Activated CD4-positive, alpha-beta T cell treated with anti-CD3 and anti-CD28 coated beads for 24 hours (primary cell): Measurements from ENCODE around the gene RP9.
A peak's percentile ranks its signal among the peaks of the same experiment; 100 is the strongest.

Experiments used
- DNase-seq, 2 donors: peaks; one replicate each; pipeline ENCODE4 v3.0.0-alpha.2; 2020; ENCODE audit warnings: low read depth in 2 of 2

Gene RP9, protein sequence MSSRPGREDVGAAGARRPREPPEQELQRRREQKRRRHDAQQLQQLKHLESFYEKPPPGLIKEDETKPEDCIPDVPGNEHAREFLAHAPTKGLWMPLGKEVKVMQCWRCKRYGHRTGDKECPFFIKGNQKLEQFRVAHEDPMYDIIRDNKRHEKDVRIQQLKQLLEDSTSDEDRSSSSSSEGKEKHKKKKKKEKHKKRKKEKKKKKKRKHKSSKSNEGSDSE

DNA sequence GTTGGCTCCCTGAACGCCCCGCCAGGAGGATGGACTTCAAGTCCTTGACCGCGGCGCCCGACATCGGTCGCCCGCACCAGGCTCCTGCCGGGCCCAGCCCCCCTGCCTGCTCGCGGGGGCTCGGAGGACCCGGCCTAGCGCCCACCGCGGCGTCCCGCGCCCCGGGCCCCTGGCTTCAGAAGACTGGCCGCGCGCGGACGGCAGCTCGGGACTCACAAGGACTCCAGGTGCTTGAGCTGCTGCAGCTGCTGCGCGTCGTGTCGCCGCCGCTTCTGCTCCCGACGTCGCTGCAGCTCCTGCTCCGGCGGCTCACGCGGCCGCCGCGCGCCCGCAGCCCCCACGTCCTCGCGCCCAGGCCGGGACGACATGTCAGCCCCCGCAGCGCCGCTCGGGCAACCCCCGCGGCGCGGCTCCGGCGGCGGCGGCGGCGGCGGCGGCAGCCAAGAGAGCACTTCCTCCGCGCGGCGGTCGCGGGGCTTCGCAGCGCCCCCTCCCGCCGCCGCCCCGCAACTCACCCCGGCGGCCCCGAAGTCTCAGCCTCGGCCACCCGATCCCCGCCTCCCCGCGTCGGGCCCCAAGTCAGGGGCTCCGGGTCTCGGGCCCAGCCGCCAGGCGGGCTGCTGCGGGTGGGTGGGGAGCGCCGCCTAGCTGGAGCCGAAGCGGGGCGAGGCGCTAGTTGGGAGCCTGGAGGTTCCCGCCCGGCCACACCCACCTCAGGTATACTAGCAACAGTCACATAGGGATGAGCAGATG, at the start of gene RP9:
Gene RP9, minus strand, starts transcription at position 400 of the 753 bp plus-strand sequence. Its CDS starts 32 bp downstream, at position 368.
- DNase-seq = peak; percentile 60 to 63

GRCh38 chr7:33157781-33158180, 48.6 kb upstream of the RP9 start:
- DNase-seq = no peak

DNA sequence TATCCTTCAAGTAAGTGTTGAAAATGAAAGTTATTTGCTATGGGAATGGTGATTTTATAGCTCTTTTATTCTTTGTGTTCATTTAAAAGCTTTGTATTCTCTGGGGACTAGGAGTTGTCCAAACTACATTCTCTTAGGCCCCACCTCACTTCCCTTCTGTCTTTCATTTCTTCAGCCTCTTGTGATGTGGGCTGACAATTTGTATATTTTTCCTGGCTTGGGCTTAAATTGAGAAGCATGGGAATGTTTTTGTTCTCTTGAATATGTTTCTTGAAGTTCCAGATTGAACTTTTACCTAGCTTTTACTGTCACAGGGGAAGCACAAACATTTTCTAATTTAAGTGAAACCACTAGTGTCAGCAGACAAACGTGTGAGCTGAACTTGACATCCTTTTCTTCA, 48.1 kb upstream of the RP9 start:
- no peak for DNase-seq

DNA sequence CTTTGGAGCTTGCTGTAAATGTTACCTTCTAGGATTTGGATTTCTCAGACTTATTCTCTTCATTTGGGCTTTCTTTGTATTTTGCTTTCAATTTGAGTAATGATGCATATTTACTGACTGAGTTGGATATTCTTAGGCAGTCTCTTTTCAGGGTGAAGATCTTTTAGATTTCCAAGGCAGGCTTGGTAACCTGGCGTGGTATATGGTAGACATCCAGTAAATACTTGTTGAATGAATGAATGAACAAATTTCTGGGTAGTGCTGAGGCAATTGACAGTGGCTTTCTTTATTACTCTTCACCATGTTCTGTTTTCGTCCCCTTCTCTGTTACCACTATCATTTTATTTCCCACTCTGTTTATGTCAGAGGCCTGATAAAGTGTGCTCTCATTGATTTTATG, 47.2 kb upstream of the RP9 start:
- DNase-seq = no peak

DNA sequence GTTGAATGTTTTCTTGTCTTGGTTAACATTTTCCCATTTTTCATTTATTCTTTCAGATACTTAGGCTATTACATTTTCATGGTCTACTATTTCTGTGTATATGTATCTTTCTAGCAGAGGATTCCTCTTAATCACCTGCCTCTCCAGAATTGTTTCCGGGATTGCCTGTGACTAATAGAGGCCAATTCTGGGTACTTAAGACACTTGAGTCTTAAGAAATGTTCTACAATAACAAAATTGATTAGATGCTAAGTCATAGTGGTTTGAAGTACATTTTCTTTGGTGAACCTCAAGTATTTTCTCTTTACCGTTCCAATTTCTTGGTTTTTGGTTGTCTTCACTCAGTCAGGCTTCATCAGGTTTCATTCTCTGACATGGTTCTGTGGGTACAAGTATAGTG, 46.6 kb upstream of the RP9 start:
- DNase-seq = no peak

DNA sequence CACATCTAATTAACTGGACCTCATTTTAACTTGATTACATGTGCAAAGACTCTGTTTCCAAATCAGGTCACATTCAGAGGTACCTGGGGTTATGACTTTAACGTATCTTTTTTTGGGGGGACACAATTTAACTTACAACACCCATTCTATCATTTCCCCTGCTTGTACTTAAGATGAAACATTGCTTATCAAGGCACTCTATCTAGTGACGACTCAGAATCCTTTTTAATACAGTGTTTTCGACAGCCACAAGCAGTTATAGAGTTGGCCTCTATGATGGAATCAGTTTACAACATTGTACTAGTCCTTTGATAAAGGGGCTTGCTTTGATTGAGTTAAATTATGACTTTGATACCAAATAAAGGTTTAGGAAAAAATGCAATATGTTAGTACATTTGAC, 42.9 kb upstream of the RP9 start:
- DNase-seq = no peak

DNA sequence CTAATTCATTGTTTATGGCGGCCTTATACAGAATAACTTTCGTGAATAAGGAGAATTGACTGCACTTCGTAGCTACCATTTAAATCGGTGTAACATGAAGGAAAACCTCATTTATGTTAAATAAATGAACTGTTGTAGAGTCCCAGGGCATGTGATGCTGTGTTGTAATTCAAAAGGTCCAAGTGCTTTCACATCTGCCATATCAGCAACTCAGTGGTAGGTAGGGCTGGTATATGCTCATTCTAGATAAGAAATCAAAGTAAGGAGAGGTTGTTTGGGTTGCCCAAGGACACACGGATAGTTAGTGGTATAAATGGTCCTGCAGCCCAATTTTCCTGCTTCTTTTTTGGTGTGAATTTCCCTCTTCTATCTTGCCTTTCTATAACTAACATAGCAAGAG, 36.0 kb upstream of the RP9 start:
- no peak for DNase-seq

DNA sequence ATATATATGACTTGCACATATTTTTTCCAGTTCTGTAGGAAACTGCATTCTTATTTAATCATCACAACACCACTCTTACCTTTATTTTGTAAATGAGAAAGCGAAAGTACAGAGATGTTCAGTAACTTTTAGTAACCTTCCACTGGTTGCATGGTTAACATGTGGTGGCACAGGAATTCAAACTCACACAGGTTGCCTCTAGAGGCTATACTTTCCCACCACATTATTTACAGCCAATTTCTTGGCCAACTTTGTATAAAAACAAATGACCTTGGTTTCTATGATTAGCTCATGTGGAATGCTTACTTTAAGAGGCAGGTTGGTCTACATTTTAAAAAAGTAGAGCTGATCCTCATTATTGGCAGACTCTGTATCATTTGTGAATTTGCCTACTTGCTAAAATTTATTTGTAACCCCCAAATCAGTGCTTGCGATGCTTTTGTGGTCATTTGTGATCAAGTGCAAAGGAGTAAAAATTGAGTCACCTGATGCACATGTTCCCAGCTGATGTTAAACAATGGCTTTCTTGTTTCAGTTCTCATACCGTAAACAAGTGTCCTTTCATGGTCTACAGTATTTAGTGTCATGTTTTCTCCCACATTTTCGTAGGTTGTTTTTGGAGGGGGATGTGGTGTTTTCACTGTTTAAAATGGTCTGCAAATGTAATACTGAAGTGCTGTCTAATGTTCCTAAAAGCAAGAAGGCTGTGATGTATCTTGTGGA, 35.0 kb upstream of the RP9 start:
- DNase-seq = no peak

DNA sequence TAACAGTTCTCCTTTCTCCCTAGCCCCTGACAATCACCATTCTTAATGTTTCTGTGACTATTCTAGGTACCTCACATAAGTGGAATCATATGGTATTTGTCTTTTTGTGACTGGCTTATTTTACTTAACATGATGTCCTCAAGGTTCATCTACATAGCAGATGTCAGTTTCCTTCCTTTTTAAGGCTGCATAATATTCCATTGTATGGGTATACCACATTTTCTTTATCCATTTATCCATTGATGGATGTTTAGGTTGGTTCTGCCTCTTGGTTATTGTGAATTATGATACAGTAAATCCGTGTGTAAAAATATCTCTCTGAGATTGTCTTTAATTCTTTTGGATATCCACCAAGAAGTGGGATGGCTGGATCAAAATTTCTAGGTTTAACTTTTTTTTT, 33.4 kb upstream of the RP9 start:
- no peak for DNase-seq

DNA sequence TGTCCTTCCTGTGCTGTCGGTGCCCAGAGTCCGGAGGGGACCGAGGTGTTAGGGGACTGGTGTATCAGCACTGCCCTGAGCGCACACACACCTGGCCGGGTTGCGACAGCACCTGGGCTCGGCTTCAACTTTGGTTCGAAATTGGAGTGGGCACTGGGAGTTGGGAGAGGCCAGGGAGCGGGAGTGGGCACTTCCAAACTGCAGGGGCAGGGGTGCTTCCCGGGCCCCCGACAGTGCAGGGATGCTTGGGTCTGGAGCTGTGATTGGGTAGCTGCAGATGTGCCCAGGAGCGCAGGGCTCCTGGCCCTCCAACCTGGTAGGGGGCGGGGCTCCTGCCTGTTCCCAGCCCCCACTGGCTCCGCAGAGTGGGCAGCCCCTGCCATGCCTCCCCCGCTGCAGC, 27.9 kb upstream of the RP9 start:
- no peak for DNase-seq

GRCh38 chr7:33130184-33130583, 21.0 kb upstream of the RP9 start:
- no peak for DNase-seq

DNA sequence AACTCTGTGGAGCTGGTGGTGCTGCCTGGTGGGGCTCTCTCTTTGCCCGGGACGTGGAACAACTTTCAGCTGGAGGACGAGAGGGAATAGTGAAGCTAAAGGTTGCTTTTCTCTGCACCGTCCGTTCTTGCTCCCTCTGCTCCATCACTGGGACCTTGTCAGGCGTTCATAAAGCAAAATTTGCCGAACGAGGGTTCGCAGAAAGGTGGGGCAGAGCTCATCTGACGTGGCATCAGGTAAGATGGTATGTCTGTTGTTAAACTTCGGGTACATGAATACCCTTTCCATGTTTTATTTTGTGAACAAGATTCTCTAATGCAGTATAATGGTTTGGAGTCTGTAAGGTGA, 20.6 kb upstream of the RP9 start:
- no peak for DNase-seq

DNA sequence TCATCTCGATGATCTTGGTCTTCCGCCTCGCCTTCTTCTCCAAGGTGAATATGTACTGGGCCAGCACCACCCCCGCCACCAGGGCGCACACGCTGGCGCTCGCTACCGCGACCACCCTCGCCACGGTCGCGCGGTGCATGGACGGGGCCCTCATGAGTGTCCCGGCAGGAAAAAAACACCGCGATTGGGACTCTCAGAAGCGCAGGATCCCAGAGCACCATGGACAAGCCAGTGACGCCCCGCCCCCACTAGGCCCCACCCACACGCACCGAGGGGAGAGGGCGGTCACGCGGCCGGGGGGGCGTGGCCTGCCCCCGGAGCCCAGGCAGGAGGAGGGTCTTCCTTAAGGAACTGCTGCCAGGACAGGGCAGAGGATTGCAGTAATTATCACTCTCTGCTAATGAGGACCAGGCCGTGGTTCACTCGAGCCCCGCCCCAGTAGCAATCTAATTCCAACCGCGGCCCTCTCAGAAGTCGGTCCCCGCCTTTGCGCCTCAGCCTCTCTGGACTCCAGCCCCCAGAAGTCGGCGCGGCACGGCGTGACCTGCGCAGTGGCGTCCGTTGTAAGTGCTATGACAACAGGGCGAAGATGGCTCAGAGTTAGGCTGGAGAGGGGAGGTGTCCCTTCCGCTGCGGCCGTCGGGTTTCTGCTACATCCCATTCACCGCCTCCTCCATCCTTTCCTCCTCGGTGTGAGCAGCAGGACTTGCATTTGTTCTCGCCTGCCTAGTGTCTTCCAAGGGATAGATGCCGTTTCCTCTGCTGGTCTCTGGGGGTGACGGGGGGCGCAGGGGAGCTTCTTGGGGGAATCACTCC, 20.0 kb upstream of the RP9 start, which contains the start of gene BBS9:
Gene BBS9, plus strand, starts transcription at position 575 of the 816 bp plus-strand sequence. CDS start 16,689 bp downstream, outside the sequence.
- peak; percentile 87 to 89 for DNase-seq

DNA sequence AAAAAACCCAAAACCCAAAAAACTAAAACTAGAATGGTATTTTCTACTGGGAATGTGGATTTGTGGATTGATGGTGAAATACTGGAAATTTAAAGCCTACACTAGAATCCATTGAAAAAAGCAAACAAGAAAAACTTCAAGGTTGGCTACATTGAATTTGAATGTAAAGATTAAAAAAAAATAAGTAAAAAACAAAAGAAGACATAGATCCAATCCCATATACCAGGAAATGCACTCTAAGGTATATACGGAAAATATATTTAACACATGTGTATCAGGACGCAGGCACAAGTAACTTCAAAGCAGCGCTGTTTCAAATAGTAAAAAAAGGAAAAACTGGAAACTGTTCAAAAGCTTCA, 19.4 kb upstream of the RP9 start:
- no peak for DNase-seq

- DNase-seq = no peak
Observed at GRCh38 chr7:33127085-33127484, 17.9 kb upstream of the RP9 start.

GRCh38 chr7:33118383-33118782, 9.2 kb upstream of the RP9 start:
- no peak for DNase-seq

DNA sequence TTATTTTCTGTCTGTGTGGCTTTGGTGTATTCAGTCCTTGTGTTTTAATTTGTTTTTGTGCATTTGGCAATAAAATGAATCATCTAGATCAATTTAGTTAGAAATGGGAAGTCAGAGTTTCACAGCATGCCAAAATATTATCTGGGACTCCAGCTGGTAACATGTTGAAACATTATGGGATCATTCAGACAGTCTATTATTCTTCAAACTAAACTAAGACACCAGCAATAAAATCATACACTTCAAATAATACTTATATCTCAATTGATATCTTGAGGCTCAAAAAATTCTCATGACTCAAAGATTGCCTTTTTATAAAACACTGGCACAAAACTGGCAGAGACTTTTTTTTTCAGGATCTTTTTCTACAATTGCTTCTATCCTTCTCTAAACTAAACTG, 5.8 kb upstream of the RP9 start:
- no peak for DNase-seq

- DNase-seq = no peak
Observed at GRCh38 chr7:33111614-33112013, 2.4 kb upstream of the RP9 start.

DNA sequence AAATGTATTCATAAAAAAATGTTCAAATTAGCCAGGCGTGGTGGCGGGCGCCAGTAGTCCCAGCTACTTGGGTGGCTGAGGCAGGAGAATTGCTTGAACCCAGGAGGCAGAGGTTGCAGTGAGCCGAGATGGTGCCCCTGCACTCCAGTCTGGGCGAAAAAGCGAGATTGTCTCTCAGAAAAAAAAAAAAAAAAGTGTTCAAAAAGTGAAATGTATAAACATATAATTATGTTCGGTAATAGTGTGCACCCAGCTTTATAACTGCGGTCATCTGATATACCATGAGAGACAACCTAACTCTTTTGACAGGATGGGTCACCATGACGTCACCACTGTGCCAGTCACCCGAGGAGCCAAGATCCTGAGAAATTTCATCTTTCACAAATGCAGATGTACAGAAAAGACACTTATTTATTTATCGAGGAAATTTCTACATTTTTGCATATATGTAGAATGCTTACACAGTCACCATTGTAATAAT, 594 bp upstream of the RP9 start:
- DNase-seq = no peak

DNA sequence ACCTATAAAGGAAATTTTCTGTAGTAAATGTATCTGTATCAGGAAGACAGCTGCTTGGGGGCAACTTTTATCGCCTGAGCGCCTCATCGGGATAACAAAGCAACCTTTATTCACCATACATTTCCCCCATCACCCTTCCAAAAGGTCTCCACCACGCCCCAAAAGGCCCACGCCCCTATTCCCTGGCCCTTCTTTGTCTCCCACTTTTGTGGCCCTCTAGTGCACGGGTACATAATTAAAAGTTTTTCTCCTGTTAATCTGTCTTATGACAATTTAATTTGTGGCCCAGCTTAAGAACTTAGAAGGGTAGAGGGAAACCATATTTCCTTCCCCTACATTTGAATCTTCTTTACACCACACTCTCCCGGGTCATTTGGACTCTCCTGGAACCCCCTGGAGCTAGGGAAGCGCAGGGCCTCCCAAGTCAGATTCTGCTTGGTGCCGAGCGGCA, 625 bp downstream of the RP9 start:
- peak in 1 of 2 donors; percentile 18 for DNase-seq

GRCh38 chr7:33107136-33108066, 1.8 kb downstream of the RP9 start:
- DNase-seq = peak in 1 of 2 donors; percentile 11
